GM18505 (cell line): Measurements from ENCODE around the gene UNKL.
"Not testable (repeated sequence)": the region's sequence is repeated elsewhere in the genome, so short reads cannot be mapped to it uniquely, and the experiment has no call there.

Source experiments
- ATAC-seq: cut with Tn5 transposase; IDR thresholded peaks from one replicate; pipeline ENCODE4 v1.9.1; 2021; ENCODE audit not compliant: unreplicated experiment
- POLR2A ChIP-seq: IDR thresholded peaks from 4 replicates; pipeline ENCODE4 v1.6.1; 2011; ENCODE audit warnings: borderline replicate concordance; ENCODE audit not compliant: insufficient read depth, insufficient read length; ENCODE audit errors: extremely low read depth

The UNKL gene

GRCh38 chr16:1443403-1443973 lies 29.0 kb upstream of the UNKL start:
- ATAC-seq = no peak
- TF ChIP-seq POLR2A = no peak

GRCh38 chr16:1442697-1443096 lies 28.2 kb upstream of the UNKL start:
- no peak for ATAC-seq
- no peak for TF ChIP-seq POLR2A

DNA sequence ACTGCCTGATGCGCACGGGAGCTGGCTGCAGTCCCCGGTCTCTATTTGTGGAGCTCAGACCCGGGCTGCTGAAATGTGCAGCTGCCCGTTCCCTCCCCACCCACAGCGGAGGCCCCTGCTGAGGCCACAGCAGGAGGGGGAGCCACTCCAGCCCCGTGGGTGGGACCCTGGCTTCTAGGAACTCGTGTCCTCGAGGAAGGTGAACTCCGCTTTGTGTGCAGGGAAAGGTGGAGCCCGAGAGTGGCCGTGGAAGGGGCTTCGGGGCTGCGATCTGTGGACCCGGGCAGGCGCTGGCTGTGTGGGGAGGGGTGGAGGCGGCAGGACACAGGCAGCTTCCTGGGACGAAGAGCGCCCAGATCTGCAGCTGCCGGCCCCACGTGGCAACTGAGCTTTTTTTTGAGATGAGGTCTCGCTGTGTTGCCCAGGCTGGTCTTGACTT lies 26.9 kb upstream of the UNKL start:
- no peak for TF ChIP-seq POLR2A
- ATAC-seq = no peak

- not testable (repeated sequence) for ATAC-seq
Observed at GRCh38 chr16:1439699-1440074, 25.2 kb upstream of the UNKL start.

DNA sequence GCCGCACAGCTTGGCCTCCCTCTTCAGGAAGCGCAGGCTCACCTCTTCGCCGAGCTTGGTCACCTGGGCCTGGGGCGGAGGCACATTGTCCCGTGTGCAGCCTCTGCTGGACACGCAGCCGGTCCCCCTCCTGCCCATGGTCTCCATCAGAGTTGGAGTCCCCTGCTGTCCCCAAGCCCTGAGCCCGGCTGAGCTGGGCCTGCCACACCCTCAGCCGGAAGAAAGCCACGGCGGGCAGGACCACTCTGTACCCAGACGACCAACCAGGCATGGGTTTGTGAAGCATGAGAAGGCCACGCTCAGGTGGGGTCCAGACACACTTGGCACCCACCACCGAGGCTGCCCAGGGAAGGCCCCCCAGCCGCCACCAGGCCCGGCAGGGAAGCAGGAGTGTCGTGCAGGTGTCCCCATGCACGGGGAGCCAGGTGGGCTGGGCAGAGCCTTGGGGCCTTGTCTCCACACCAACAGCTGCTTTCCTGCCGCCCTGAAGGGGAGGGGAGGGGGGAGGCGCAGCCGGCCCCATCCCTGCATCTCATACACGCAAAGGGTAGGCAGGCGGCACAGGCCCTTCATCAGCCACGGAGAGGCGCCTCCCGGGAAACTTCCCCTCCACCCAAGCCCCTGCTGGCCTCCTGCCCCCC lies 24.7 kb upstream of the UNKL start:
- ATAC-seq = no peak
- no peak for TF ChIP-seq POLR2A

DNA sequence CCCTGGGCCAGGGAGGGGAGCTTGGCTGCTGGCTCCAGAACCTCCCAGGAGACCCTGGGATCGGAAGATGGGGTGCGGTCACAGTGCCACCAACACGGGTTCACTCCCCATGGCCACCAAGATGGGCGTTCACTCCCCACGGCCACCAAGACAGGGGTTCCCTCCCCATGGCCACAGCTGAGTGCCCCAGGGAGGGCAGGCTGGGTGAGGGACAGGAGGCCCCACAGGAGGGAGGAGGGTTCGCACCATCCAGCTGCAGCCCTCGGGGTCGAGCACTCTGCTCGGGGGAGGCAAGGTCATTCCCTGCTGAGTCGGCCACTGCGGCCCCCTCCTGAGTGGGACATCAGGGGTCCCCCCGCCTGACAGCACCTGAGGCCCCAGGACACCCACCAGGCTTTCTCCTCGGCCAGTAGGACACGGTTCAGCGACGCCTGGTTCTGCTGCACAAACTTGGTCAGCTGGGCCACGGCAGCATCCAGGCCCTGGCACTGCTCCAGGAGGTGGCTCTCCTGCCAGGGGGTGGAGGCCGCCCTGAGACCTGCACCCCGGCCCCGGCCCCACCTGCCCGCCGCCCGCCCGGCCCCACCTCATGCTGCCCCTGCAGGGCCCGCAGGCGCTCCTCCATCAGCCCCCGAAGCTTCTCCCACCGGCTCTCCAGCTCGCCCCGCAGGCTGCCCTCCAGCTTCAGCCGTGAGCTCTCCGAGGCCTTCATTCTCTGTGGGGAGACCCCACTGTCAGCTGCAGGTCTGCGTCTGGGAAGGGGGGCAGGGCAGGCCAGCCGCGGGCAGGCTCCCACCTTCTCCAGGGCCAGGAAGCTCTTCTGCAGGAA lies 23.9 kb upstream of the UNKL start:
- no peak for ATAC-seq
- no peak for TF ChIP-seq POLR2A

- TF ChIP-seq POLR2A = no peak
Observed at GRCh38 chr16:1437606-1438005, 23.1 kb upstream of the UNKL start.

DNA sequence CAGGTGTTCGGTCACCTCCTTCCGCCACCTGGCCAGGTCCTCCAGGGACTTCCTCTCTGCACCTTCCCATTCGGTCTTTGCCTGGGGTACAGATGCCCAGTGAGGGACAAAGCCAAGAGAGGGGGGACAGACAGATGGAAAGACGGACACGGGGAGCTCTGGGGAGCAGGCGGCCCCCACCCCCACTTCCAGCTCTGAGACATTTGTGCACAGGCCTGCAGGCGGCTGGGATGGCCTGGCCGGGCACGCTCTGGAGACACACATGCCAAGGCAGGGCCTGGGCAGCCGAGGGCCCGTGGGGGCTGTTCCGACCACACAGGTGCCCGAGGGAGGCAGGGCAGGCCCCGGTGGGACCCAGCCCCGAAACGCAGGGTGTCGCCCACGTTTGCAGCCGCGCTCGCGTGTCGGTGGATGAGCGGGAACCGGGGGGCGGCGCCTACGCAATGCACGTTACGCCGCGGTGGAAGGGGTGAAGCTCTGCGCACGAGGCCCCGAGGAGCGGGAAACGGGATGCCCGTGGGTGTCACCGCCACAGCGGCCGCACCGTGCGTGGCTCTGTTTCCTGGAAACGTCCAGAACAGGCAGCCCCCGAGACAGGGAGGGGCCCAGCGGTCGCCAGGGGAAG lies 22.3 kb upstream of the UNKL start:
- no peak for ATAC-seq
- TF ChIP-seq POLR2A = no peak

More at GRCh38 chr16:1437606-1438005, 23.1 kb upstream of the UNKL start:
- no peak for ATAC-seq

GRCh38 chr16:1435921-1436697 lies 21.6 kb upstream of the UNKL start:
- ATAC-seq = no peak
- no peak for TF ChIP-seq POLR2A

GRCh38 chr16:1434644-1435592 lies 20.4 kb upstream of the UNKL start:
- ATAC-seq = no peak
- no peak for TF ChIP-seq POLR2A

- no peak for ATAC-seq
- TF ChIP-seq POLR2A = no peak
Observed at GRCh38 chr16:1433756-1434155, 19.3 kb upstream of the UNKL start.

- no peak for TF ChIP-seq POLR2A
- ATAC-seq = no peak
Observed at GRCh38 chr16:1433263-1433560, 18.7 kb upstream of the UNKL start.
